ENCODE data around the gene ADCK1.

DNA sequence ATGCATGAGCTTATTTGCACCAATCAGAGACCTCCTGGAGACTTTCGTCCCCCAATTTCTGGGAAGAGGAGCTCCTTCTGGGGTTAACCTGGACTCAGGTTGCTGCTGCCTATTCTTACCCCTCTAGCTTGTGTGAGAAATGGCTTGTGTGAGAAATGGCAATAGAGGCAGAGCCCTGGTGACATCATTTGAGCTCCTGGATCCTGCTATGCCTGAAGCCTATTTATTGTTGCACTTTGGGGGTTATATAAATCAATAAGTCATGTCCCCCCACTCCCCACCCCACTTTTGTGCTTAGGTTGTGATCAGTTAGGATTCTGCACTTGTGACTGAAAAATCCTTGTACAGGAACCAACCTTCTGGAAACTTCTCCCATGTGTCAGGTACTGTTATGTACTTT lies 167.2 kb downstream of the ADCK1 start:
- TF ChIP-seq, protein P1, sequence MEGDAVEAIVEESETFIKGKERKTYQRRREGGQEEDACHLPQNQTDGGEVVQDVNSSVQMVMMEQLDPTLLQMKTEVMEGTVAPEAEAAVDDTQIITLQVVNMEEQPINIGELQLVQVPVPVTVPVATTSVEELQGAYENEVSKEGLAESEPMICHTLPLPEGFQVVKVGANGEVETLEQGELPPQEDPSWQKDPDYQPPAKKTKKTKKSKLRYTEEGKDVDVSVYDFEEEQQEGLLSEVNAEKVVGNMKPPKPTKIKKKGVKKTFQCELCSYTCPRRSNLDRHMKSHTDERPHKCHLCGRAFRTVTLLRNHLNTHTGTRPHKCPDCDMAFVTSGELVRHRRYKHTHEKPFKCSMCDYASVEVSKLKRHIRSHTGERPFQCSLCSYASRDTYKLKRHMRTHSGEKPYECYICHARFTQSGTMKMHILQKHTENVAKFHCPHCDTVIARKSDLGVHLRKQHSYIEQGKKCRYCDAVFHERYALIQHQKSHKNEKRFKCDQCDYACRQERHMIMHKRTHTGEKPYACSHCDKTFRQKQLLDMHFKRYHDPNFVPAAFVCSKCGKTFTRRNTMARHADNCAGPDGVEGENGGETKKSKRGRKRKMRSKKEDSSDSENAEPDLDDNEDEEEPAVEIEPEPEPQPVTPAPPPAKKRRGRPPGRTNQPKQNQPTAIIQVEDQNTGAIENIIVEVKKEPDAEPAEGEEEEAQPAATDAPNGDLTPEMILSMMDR (IDR thresholded peaks at IDR 0.05) = no peak
- no peak for TF ChIP-seq POLR2A (IDR thresholded peaks at IDR 0.05)

Data from right lobe of liver (tissue), 4 donors.